Tibial nerve (tissue), 4 donors: Measurements from ENCODE around the gene PLEKHM2. TPM values are rescaled to one million over a fixed set of nuclear protein-coding genes. Genes with fewer than 3 reads are reported as not detected.

Source experiments
- DNase-seq, 2 donors: peaks; one replicate each; pipeline ENCODE4 v3.0.0-alpha.2; 2019; ENCODE audit warnings: low spot score in 2 of 2
- H3K27ac ChIP-seq, 4 donors: fragments of 200-600 bp; sonication (generic) in 3 of 4; one replicate each; pipeline ENCODE4 v1.5.1; 2017 to 2019; ENCODE audit warnings: mild to moderate bottlenecking in 1 of 4
- H3K27me3 ChIP-seq, 2 donors: fragments of 200-600 bp; sonication (generic) in 1 of 2; one replicate each; pipeline versions ENCODE4 v1.5.1 to v1.6.0; 2017 to 2019
- H3K36me3 ChIP-seq, 3 donors: fragments of 200-600 bp; sonication (generic); one replicate each; pipeline ENCODE4 v1.5.1; 2018 to 2019
- H3K4me1 ChIP-seq, 4 donors: fragments of 200-600 bp; sonication (generic) in 3 of 4; one replicate each; pipeline ENCODE4 v1.5.1; 2017 to 2019
- H3K4me3 ChIP-seq, 4 donors: fragments of 200-600 bp; sonication (generic) in 3 of 4; one replicate each; pipeline ENCODE4 v1.5.1; 2017 to 2019; ENCODE audit warnings: mild to moderate bottlenecking in 1 of 4, moderate library complexity in 1 of 4
- H3K9me3 ChIP-seq, 4 donors: fragments of 200-600 bp; sonication (generic) in 3 of 4; one replicate each; pipeline ENCODE4 v1.5.1; 2017 to 2019
- CTCF ChIP-seq, 5 experiments: fragments of 200-600 bp in 3 of 5; fragments of 450-650 bp in 2 of 5; sonication (generic) in 3 of 5; IDR thresholded peaks; one replicate each; pipeline ENCODE4 v1.5.1; 2016 to 2019; ENCODE audit warnings: antibody characterized with exemption in 5 of 5, mild to moderate bottlenecking in 3 of 5, moderate library complexity in 2 of 5
- EP300 ChIP-seq, 2 donors: sonication (generic); formaldehyde crosslinking; IDR thresholded peaks; one replicate each; pipeline ENCODE4 v1.6.1; 2017; ENCODE audit warnings: antibody characterized with exemption in 2 of 2, mild to moderate bottlenecking in 1 of 2
- POLR2A ChIP-seq, 2 donors: fragments of 450-650 bp; IDR thresholded peaks; one replicate each; pipeline ENCODE4 v1.6.1; 2017; ENCODE audit warnings: antibody characterized with exemption in 2 of 2, mild to moderate bottlenecking in 2 of 2, moderate library complexity in 2 of 2
- WGBS, 2 donors: methylation state at CpG; one replicate each; pipeline ENCODE4 v1.1.5; 2018; 5-methylcytosine and 5-hydroxymethylcytosine counted together
- total RNA-seq, 4 donors: library from RNA; depleted of rRNA; stranded (reverse); fragments of >200 nt; gene quantifications; one replicate each; pipeline ENCODE4 v1.1.0, GENCODE V29; 2016

The PLEKHM2 gene
- total RNA-seq, 4 donors from 2014 or later, result 54.0 to 80.4 (median 57.1) TPM

- no peak for DNase-seq
- no peaks in the 10 kb centered on the region for H3K36me3 ChIP-seq
- 17 to 21% methylated on average over 15 to 23 of the region's 24 CpGs for WGBS, 2 donors
- no peaks in the 10 kb centered on the region for H3K9me3 ChIP-seq
- H3K4me3 ChIP-seq, result peak overlapping the region; percentile 32 to 65 (median 50)
- TF ChIP-seq POLR2A (IDR thresholded peaks at IDR 0.05) (no peak), CTCF (IDR thresholded peaks at IDR 0.05) (no peak), EP300 (IDR thresholded peaks at IDR 0.05) (no peak)
- peak overlapping the region in 3 of 4 donors; percentile 72 to 82 (median 80) for H3K27ac ChIP-seq
- H3K27me3 ChIP-seq, result peaks cover 0 to 39% of the 10 kb centered on the region in 2 donors
- H3K4me1 ChIP-seq, result peaks cover 0 to 53% (median 24%) of the 10 kb centered on the region in 4 donors
These were observed 73.6 kb downstream of the PLEKHM2 start for GRCh38 chr1:15757575-15758342.

GRCh38 chr1:15758343-15758931, 74.3 kb downstream of the PLEKHM2 start, which contains the start of gene FBLIM1:
TSS of gene FBLIM1 (plus strand) at chr1:15758795. CDS start at chr1:15764984, 6,189 bp downstream.
- H3K4me1 ChIP-seq, result peaks cover 0 to 53% (median 24%) of the 10 kb centered on the region in 4 donors

GRCh38 chr1:15758953-15759661, 75.0 kb downstream of the PLEKHM2 start:
- TF ChIP-seq POLR2A (IDR thresholded peaks at IDR 0.05), result no peak
- TF ChIP-seq CTCF (IDR thresholded peaks at IDR 0.05), result no peak
- TF ChIP-seq EP300 (IDR thresholded peaks at IDR 0.05), result no peak
- Histone ChIP-seq H3K27ac (peak overlapping the region; percentile 18 to 82 (median 76)), H3K4me1 (peaks cover 0 to 53% (median 24%) of the 10 kb centered on the region in 4 donors), H3K27me3 (peaks cover 0 to 39% of the 10 kb centered on the region in 2 donors), H3K36me3 (no peaks in the 10 kb centered on the region), H3K9me3 (no peaks in the 10 kb centered on the region), H3K4me3 (peak overlapping the region; percentile 32 to 65 (median 50))
- 13 to 23% methylated on average over 7 to 27 of the region's 58 CpGs for WGBS, 2 donors
- no peak for DNase-seq

More at GRCh38 chr1:15758343-15758931, 74.3 kb downstream of the PLEKHM2 start, which contains the start of gene FBLIM1:
- 0 to 2% methylated on average over 3 to 10 of the region's 58 CpGs for WGBS, 2 donors
- H3K36me3 ChIP-seq, result no peaks in the 10 kb centered on the region
- DNase-seq, result no peak
- no peaks in the 10 kb centered on the region for H3K9me3 ChIP-seq
- H3K27me3 ChIP-seq, result peaks cover 0 to 39% of the 10 kb centered on the region in 2 donors
- H3K27ac ChIP-seq, result peak within 1 kb of the TSS; percentile 18 to 82 (median 76)
- no peak for TF ChIP-seq EP300 (IDR thresholded peaks at IDR 0.05)
- TF ChIP-seq POLR2A (IDR thresholded peaks at IDR 0.05), result no peak
- no peak for TF ChIP-seq CTCF (IDR thresholded peaks at IDR 0.05)
- peak within 1 kb of the TSS; percentile 32 to 65 (median 50) for H3K4me3 ChIP-seq

- H3K9me3 ChIP-seq, result no peaks in the 10 kb centered on the region
- peak overlapping the region in 3 of 4 donors; percentile 57 to 82 (median 80) for H3K27ac ChIP-seq
- 25 to 30% methylated on average over 12 of the region's 12 CpGs for WGBS, 2 donors
- no peak for DNase-seq
- no peak for TF ChIP-seq POLR2A (IDR thresholded peaks at IDR 0.05)
- peak in 1 of 2 donors; percentile 17 for TF ChIP-seq EP300 (IDR thresholded peaks at IDR 0.05)
- H3K27me3 ChIP-seq, result peaks cover 0 to 39% of the 10 kb centered on the region in 2 donors
- peaks cover 0 to 53% (median 24%) of the 10 kb centered on the region in 4 donors for H3K4me1 ChIP-seq
- H3K36me3 ChIP-seq, result peaks cover 0 to 3% (median 0%) of the 10 kb centered on the region in 3 donors
- peak overlapping the region in 2 of 4 donors; percentile 2 to 4 for H3K4me3 ChIP-seq
These were observed 76.5 kb downstream of the PLEKHM2 start for GRCh38 chr1:15760520-15761211.
